ENCODE data around the gene PSMB7. TPM values are rescaled to one million over a fixed set of nuclear protein-coding genes. Genes with fewer than 3 reads are reported as not detected.
"Not testable (repeated sequence)": the region's sequence is repeated elsewhere in the genome, so short reads cannot be mapped to it uniquely, and the experiment has no call there.

The PSMB7 gene
- total RNA-seq, 1 experiment from 2014 or later, result 380 TPM

- Histone ChIP-seq H3K36me3 (ENCODE audit: insufficient read depth, low read length, poor library complexity, severe bottlenecking) (no peaks in the 10 kb centered on the region), H3K4me3 (ENCODE audit: low read depth, low read length, poor library complexity, severe bottlenecking) (no peak overlapping the region), H3K4me1 (ENCODE audit: insufficient read depth, low read length, poor library complexity, severe bottlenecking) (no peaks in the 10 kb centered on the region), H3K27ac (ENCODE audit: low read depth, low read length, poor library complexity, severe bottlenecking) (no peak overlapping the region), H3K9me3 (ENCODE audit: low read depth, low read length, poor library complexity, severe bottlenecking) (no peaks in the 10 kb centered on the region), H3K27me3 (replicated peaks; ENCODE audit: insufficient read depth, low read depth, low read length, poor library complexity) (no peaks in the 10 kb centered on the region)
- intact Hi-C loops (cut with micrococcal nuclease; ENCODE audit: unreplicated experiment), result no loop called here
- BruUV-seq (replicated peaks), result no TSS peak
- ChIA-PET CTCF (no interaction called here), POLR2A (ENCODE audit: low non-redundant PET) (no interaction called here)
- no peak for TF ChIP-seq EZH2 (IDR thresholded peaks at IDR 0.05; ENCODE audit: borderline replicate concordance, low read depth, low read length, poor library complexity, severe bottlenecking)
- TF ChIP-seq CTCF (conservative IDR thresholded peaks at IDR 0.05; ENCODE audit: low read depth, low read length), result no peak
- no peak for DNase-seq (ENCODE audit: low spot score)
Measured at GRCh38 chr9:124426361-124426760, 11.1 kb upstream of the PSMB7 start.

GRCh38 chr9:124425733-124426132 lies 10.5 kb upstream of the PSMB7 start:
- DNase-seq (ENCODE audit: low spot score); H3K4me1 ChIP-seq (ENCODE audit: insufficient read depth, low read length, poor library complexity, severe bottlenecking); H3K27me3 ChIP-seq (replicated peaks; ENCODE audit: insufficient read depth, low read depth, low read length, poor library complexity); CTCF ChIA-PET; BruUV-seq (replicated peaks); POLR2A ChIA-PET (ENCODE audit: low non-redundant PET); intact Hi-C loops (cut with micrococcal nuclease; ENCODE audit: unreplicated experiment); H3K4me3 ChIP-seq (ENCODE audit: low read depth, low read length, poor library complexity, severe bottlenecking); H3K27ac ChIP-seq (ENCODE audit: low read depth, low read length, poor library complexity, severe bottlenecking); H3K36me3 ChIP-seq (ENCODE audit: insufficient read depth, low read length, poor library complexity, severe bottlenecking); H3K9me3 ChIP-seq (ENCODE audit: low read depth, low read length, poor library complexity, severe bottlenecking): not testable (repeated sequence)

- Histone ChIP-seq H3K36me3 (ENCODE audit: insufficient read depth, low read length, poor library complexity, severe bottlenecking) (no peaks in the 10 kb centered on the region), H3K27me3 (replicated peaks; ENCODE audit: insufficient read depth, low read depth, low read length, poor library complexity) (no peaks in the 10 kb centered on the region), H3K27ac (ENCODE audit: low read depth, low read length, poor library complexity, severe bottlenecking) (no peak overlapping the region), H3K4me1 (ENCODE audit: insufficient read depth, low read length, poor library complexity, severe bottlenecking) (no peaks in the 10 kb centered on the region), H3K4me3 (ENCODE audit: low read depth, low read length, poor library complexity, severe bottlenecking) (no peak overlapping the region), H3K9me3 (ENCODE audit: low read depth, low read length, poor library complexity, severe bottlenecking) (no peaks in the 10 kb centered on the region)
- intact Hi-C loops (cut with micrococcal nuclease; ENCODE audit: unreplicated experiment), result no loop called here
- no peak for TF ChIP-seq EZH2 (IDR thresholded peaks at IDR 0.05; ENCODE audit: borderline replicate concordance, low read depth, low read length, poor library complexity, severe bottlenecking)
- no peak for TF ChIP-seq CTCF (conservative IDR thresholded peaks at IDR 0.05; ENCODE audit: low read depth, low read length)
- ChIA-PET POLR2A (ENCODE audit: low non-redundant PET) (no interaction called here), CTCF (no interaction called here)
- no TSS peak for BruUV-seq (replicated peaks)
- no peak for DNase-seq (ENCODE audit: low spot score)
Measured at GRCh38 chr9:124423591-124423990, 8.3 kb upstream of the PSMB7 start.

GRCh38 chr9:124423155-124423554 lies 7.9 kb upstream of the PSMB7 start:
- no peaks in the 10 kb centered on the region for H3K9me3 ChIP-seq (ENCODE audit: low read depth, low read length, poor library complexity, severe bottlenecking)
- POLR2A ChIA-PET (ENCODE audit: low non-redundant PET), result no interaction called here
- no peaks in the 10 kb centered on the region for H3K36me3 ChIP-seq (ENCODE audit: insufficient read depth, low read length, poor library complexity, severe bottlenecking)
- CTCF ChIA-PET, result no interaction called here
- BruUV-seq (replicated peaks), result no TSS peak
- no peak overlapping the region for H3K4me3 ChIP-seq (ENCODE audit: low read depth, low read length, poor library complexity, severe bottlenecking)
- DNase-seq (ENCODE audit: low spot score), result no peak
- intact Hi-C loops (cut with micrococcal nuclease; ENCODE audit: unreplicated experiment), result no loop called here
- H3K27me3 ChIP-seq (replicated peaks; ENCODE audit: insufficient read depth, low read depth, low read length, poor library complexity), result no peaks in the 10 kb centered on the region
- H3K4me1 ChIP-seq (ENCODE audit: insufficient read depth, low read length, poor library complexity, severe bottlenecking), result no peaks in the 10 kb centered on the region
- no peak overlapping the region for H3K27ac ChIP-seq (ENCODE audit: low read depth, low read length, poor library complexity, severe bottlenecking)
- TF ChIP-seq EZH2 (IDR thresholded peaks at IDR 0.05; ENCODE audit: borderline replicate concordance, low read depth, low read length, poor library complexity, severe bottlenecking), result no peak
- TF ChIP-seq CTCF (conservative IDR thresholded peaks at IDR 0.05; ENCODE audit: low read depth, low read length), result no peak
